ENCODE data around the gene TLE5. TPM values are rescaled to one million over a fixed set of nuclear protein-coding genes. Genes with fewer than 3 reads are reported as not detected.

The TLE5 gene
- total RNA-seq, 1 donor from 2014 or later, result 413 TPM

- intact Hi-C loops (cut with DNase I), result no loop called here
- no peak for DNase-seq
- Histone ChIP-seq H3K4me1 (peaks cover 62% of the 10 kb centered on the region), H3K9me3 (no peaks in the 10 kb centered on the region), H3K4me3 (peak overlapping the region; percentile 27), H3K27me3 (ENCODE audit: low read depth) (no peaks in the 10 kb centered on the region), H3K27ac (peak overlapping the region; percentile 68), H3K36me3 (peaks cover 78% of the 10 kb centered on the region)
- ATAC-seq, result no peak
- TF ChIP-seq CTCF (IDR thresholded peaks at IDR 0.05), result no peak
Measured at GRCh38 chr19:3056417-3057088, 5.7 kb downstream of the TLE5 start.

GRCh38 chr19:3055741-3056416, 6.4 kb downstream of the TLE5 start:
- no peaks in the 10 kb centered on the region for H3K9me3 ChIP-seq
- H3K27ac ChIP-seq, result no peak overlapping the region
- H3K4me3 ChIP-seq, result no peak overlapping the region
- ATAC-seq (peak; percentile 26 to 55), DNase-seq (peak; percentile 77)
- peaks cover 78% of the 10 kb centered on the region for H3K36me3 ChIP-seq
- no peaks in the 10 kb centered on the region for H3K27me3 ChIP-seq (ENCODE audit: low read depth)
- no peak for TF ChIP-seq CTCF (IDR thresholded peaks at IDR 0.05)
- H3K4me1 ChIP-seq, result peaks cover 58% of the 10 kb centered on the region
- intact Hi-C loops (cut with DNase I), result no loop called here

GRCh38 chr19:3054972-3055740, 7.1 kb downstream of the TLE5 start:
- Histone ChIP-seq H3K9me3 (no peaks in the 10 kb centered on the region), H3K27ac (no peak overlapping the region), H3K27me3 (ENCODE audit: low read depth) (no peaks in the 10 kb centered on the region), H3K4me3 (no peak overlapping the region), H3K4me1 (peaks cover 51% of the 10 kb centered on the region), H3K36me3 (peaks cover 78% of the 10 kb centered on the region)
- ATAC-seq, result peak; percentile 38 to 40
- TF ChIP-seq CTCF (IDR thresholded peaks at IDR 0.05), result no peak
- DNase-seq, result no peak
- intact Hi-C loops (cut with DNase I), result no loop called here

- ATAC-seq (no peak), DNase-seq (no peak)
- Histone ChIP-seq H3K9me3 (no peaks in the 10 kb centered on the region), H3K27me3 (ENCODE audit: low read depth) (no peaks in the 10 kb centered on the region), H3K36me3 (peaks cover 72% of the 10 kb centered on the region), H3K27ac (no peak overlapping the region), H3K4me1 (peaks cover 44% of the 10 kb centered on the region), H3K4me3 (no peak overlapping the region)
- no peak for TF ChIP-seq CTCF (IDR thresholded peaks at IDR 0.05)
- intact Hi-C loops (cut with DNase I), result no loop called here
Measured at GRCh38 chr19:3054265-3054971, 7.9 kb downstream of the TLE5 start.

GRCh38 chr19:3053780-3054179, 8.5 kb downstream of the TLE5 start:
- H3K36me3 ChIP-seq, result peaks cover 65% of the 10 kb centered on the region

More at GRCh38 chr19:3053780-3054179, 8.5 kb downstream of the TLE5 start:
- no peak overlapping the region for H3K4me3 ChIP-seq
- H3K27ac ChIP-seq, result no peak overlapping the region
- H3K27me3 ChIP-seq (ENCODE audit: low read depth), result no peaks in the 10 kb centered on the region
- no peak for ATAC-seq
- intact Hi-C loops (cut with DNase I), result no loop called here
- TF ChIP-seq CTCF (IDR thresholded peaks at IDR 0.05), result no peak
- H3K9me3 ChIP-seq, result no peaks in the 10 kb centered on the region
- peak; percentile 36 for DNase-seq
- H3K4me1 ChIP-seq, result peaks cover 37% of the 10 kb centered on the region
